ENCODE measurements around the gene ZBTB14.

Gene ZBTB14

GRCh38 chr18:5287854-5288253 is 7.7 kb downstream of the ZBTB14 start:
- no peak for DNase-seq

GRCh38 chr18:5286525-5286924 is 9.0 kb downstream of the ZBTB14 start:
- DNase-seq: no peak

- DNase-seq: no peak
Observed at GRCh38 chr18:5285326-5285725, 10.2 kb downstream of the ZBTB14 start.

GRCh38 chr18:5284808-5285207 is 10.7 kb downstream of the ZBTB14 start:
- no peak for DNase-seq

- DNase-seq: no peak
Observed at GRCh38 chr18:5282770-5283169, 12.8 kb downstream of the ZBTB14 start.

- DNase-seq: no peak
Observed at GRCh38 chr18:5276947-5277346, 18.6 kb downstream of the ZBTB14 start.

- DNase-seq: no peak
Observed at GRCh38 chr18:5275872-5276271, 19.7 kb downstream of the ZBTB14 start.

GRCh38 chr18:5268874-5269273 is 26.7 kb downstream of the ZBTB14 start:
- no peak for DNase-seq

- no peak for DNase-seq
Observed at GRCh38 chr18:5266721-5267120, 28.8 kb downstream of the ZBTB14 start.

- DNase-seq: no peak
Observed at GRCh38 chr18:5253910-5254309, 41.6 kb downstream of the ZBTB14 start.

- no peak for DNase-seq
Observed at GRCh38 chr18:5251117-5251516, 44.4 kb downstream of the ZBTB14 start.

GRCh38 chr18:5250603-5251002 is 44.9 kb downstream of the ZBTB14 start:
- DNase-seq: no peak

- DNase-seq: no peak
Observed at GRCh38 chr18:5244941-5245340, 50.6 kb downstream of the ZBTB14 start.

GRCh38 chr18:5239447-5239846 is 56.1 kb downstream of the ZBTB14 start:
- DNase-seq: no peak
